GM12878 (cell line): Measurements from ENCODE around the gene COPS7A. TPM values are rescaled to one million over a fixed set of nuclear protein-coding genes. Genes with fewer than 3 reads are reported as not detected.
A peak's percentile ranks its signal among the peaks of the same experiment; 100 is the strongest.

Experiments used
- ATAC-seq: fragments of 200-7000 bp; cut with Tn5 transposase; 3 replicates; pipeline ENCODE4 v1.9.1; 2020; ENCODE audit warnings: mild to moderate bottlenecking, moderate library complexity
- BruUV-seq: library from RNA; stranded (reverse); fragments of 400-500 nt; replicated peaks from 2 replicates; lab custom pipeline; 2021; lab: Mats Ljungman, UMichigan
- CTCF ChIA-PET: fragments of 300-600 bp; sonication (Branson Sonifier 250); formaldehyde crosslinking; extraction: SDS; loops from one replicate; lab custom pipeline; 2021; ENCODE audit warnings: inconsistent platforms; lab: Yijun Ruan, JAX
- POLR2A ChIA-PET: fragments of 350-600 bp; formaldehyde crosslinking; extraction: SDS; loops from one replicate; lab custom pipeline; 2021; ENCODE audit warnings: inconsistent platforms; lab: Charles Lee
- RAD21 ChIA-PET: fragments of 300-600 bp; sonication (Branson Sonifier 250); formaldehyde crosslinking; loops from one replicate; lab custom pipeline; 2023; ENCODE audit warnings: antibody characterized with exemption; ENCODE audit not compliant: unreplicated experiment; lab: Charles Lee
- SMC1A ChIA-PET: fragments of 300-600 bp; sonication (Branson Sonifier 250); formaldehyde crosslinking; loops from one replicate; lab custom pipeline; 2023; ENCODE audit not compliant: unreplicated experiment, uncharacterized antibody; lab: Charles Lee
- DNase-seq: peaks from one replicate; pipeline ENCODE4 v3.0.0-alpha.2; 2011; ENCODE audit warnings: low read depth, low spot score
- FAIRE-seq: peaks from 3 replicates; lab custom pipeline; 2011; peaks lifted over from hg19 to GRCh38; lab: Jason Lieb, UNC
- H2AFZ ChIP-seq: 2 replicates; pipeline ENCODE4 v1.6.0; 2011; ENCODE audit warnings: low read depth, low read length, control low read depth; ENCODE audit not compliant: control insufficient read depth
- H3K27ac ChIP-seq: 2 replicates; pipeline ENCODE4 v1.5.1; 2011; ENCODE audit warnings: control low read depth; ENCODE audit not compliant: control insufficient read depth, insufficient read depth
- H3K27me3 ChIP-seq, 2 experiments: replicated peaks in 1 of 2; 2 replicates each; pipeline versions ENCODE4 v1.6.0 to v1.6.1; 2011; ENCODE audit warnings: low read length in 1 of 2; ENCODE audit not compliant: control insufficient read depth in 2 of 2, insufficient read depth in 2 of 2
- H3K36me3 ChIP-seq, 2 experiments: 2 replicates each; pipeline ENCODE4 v1.5.1; 2011; ENCODE audit warnings: low read length in 1 of 2; ENCODE audit not compliant: control insufficient read depth in 2 of 2, insufficient read depth in 2 of 2
- H3K4me1 ChIP-seq: 2 replicates; pipeline ENCODE4 v1.6.1; 2011; ENCODE audit warnings: mild to moderate bottlenecking, low read length, moderate library complexity, mixed read lengths; ENCODE audit not compliant: control insufficient read depth, insufficient read depth
- H3K4me2 ChIP-seq: 2 replicates; pipeline ENCODE4 v1.6.0; 2011; ENCODE audit warnings: control low read depth; ENCODE audit not compliant: control insufficient read depth, insufficient read depth
- H3K4me3 ChIP-seq: fragments of 200-600 bp; sonication (generic); 2 replicates; pipeline ENCODE4 v1.5.1; 2016
- H3K79me2 ChIP-seq: 2 replicates; pipeline ENCODE4 v1.6.0; 2011; ENCODE audit warnings: low read length; ENCODE audit not compliant: control insufficient read depth, insufficient read depth
- H3K9ac ChIP-seq: 2 replicates; pipeline ENCODE4 v1.8.0; 2011; ENCODE audit warnings: low read length, control low read depth, mixed read lengths; ENCODE audit not compliant: control insufficient read depth, insufficient read depth
- H3K9me3 ChIP-seq: replicated peaks from 3 replicates; pipeline ENCODE4 v1.5.1; 2011; ENCODE audit warnings: mild to moderate bottlenecking, low read length; ENCODE audit not compliant: control insufficient read depth, insufficient read depth
- H4K20me1 ChIP-seq: 2 replicates; pipeline ENCODE4 v1.6.0; 2011; ENCODE audit not compliant: control insufficient read depth, insufficient read depth
- BHLHE40 ChIP-seq, 2 experiments: fragments of 450-650 bp in 1 of 2; IDR thresholded peaks; 2 replicates each; pipeline ENCODE4 v1.6.1; 2011 to 2017; ENCODE audit warnings: low read depth in 2 of 2, borderline replicate concordance in 1 of 2, improper control_type of control experiment in 1 of 2, low read length in 1 of 2, mild to moderate bottlenecking in 1 of 2
- IKZF2 ChIP-seq, 2 experiments: fragments of 450-650 bp; IDR thresholded peaks; 2 replicates each; pipeline ENCODE4 v1.6.1; 2017; ENCODE audit warnings: mild to moderate bottlenecking in 2 of 2, moderate library complexity in 2 of 2
- IRF3 ChIP-seq: fragments of 450-650 bp; IDR thresholded peaks from 2 replicates; pipeline ENCODE4 v1.6.1; 2014; ENCODE audit warnings: mild to moderate bottlenecking
- NFYA ChIP-seq: IDR thresholded peaks from 2 replicates; pipeline ENCODE4 v1.6.1; 2011; ENCODE audit warnings: low read depth, mild to moderate bottlenecking, low read length, improper control_type of control experiment, borderline replicate concordance
- SUZ12 ChIP-seq: fragments of 200-600 bp; sonication (generic); IDR thresholded peaks from one replicate; pipeline ENCODE4 v1.6.1; 2018; ENCODE audit warnings: antibody characterized with exemption, mild to moderate bottlenecking; ENCODE audit not compliant: unreplicated experiment
- WGBS: methylation state at CpG from one replicate; pipeline ENCODE4 v1.1.6; 2016; ENCODE audit warnings: low lambda C conversion rate; ENCODE audit not compliant: insufficient replicate concordance, insufficient coverage; ENCODE audit errors: missing lambda C conversion rate; 5-methylcytosine and 5-hydroxymethylcytosine counted together
- in situ Hi-C: fragments of 300-500 bp; cut with MboI; formaldehyde crosslinking; loops from 9 replicates; pipeline ENCODE4 v1.14.3; 2018; ENCODE audit warnings: mixed read lengths
- intact Hi-C: fragments of 100-400 bp; cut with micrococcal nuclease; formaldehyde crosslinking; loops from one replicate; pipeline ENCODE4 v1.14.2; 2022; ENCODE audit not compliant: unreplicated experiment
- polyA plus RNA-seq, 11 experiments: library from polyadenylated mRNA; depleted of rRNA in 4 of 11; unstranded in 6 of 11; stranded (reverse) in 5 of 11; fragments of >200 nt; fragmentation: Nextera tagmentation in 4 of 11; fragmentation: Illumina TruSeq in 1 of 11; extraction: Ambion mirVana in 4 of 11; extraction: Trizol in 1 of 11; gene quantifications; 1 replicate in 1 of 11; 2 replicates in 10 of 11; pipeline versions ENCODE4 v1.2.1 to v1.2.3, GENCODE V29; 2011 to 2016; ENCODE audit warnings: inconsistent platforms in 2 of 11, missing spikeins in 2 of 11, low read depth in 1 of 11
- total RNA-seq, 4 experiments: library from RNA; depleted of rRNA in 3 of 4; stranded (reverse); fragments of >200 nt in 3 of 4; fragmentation: Illumina TruSeq in 1 of 4; extraction: Trizol in 1 of 4; gene quantifications; 2 replicates each; pipeline versions ENCODE4 v1.2.1 to v1.2.3, GENCODE V29; 2013 to 2021
- TF ChIP-seq, protein P1 (sequence below): IDR thresholded peaks from 2 replicates; pipeline ENCODE4 v1.6.1; 2012; ENCODE audit warnings: improper control_type of control experiment, low read depth, low read length; ENCODE audit not compliant: insufficient replicate concordance

COPS7A gene
- total and polyA plus RNA-seq, 10 of the 15 experiments (the other 5 are each of a cell fraction or from before 2014, with no cell fraction given): 25.7 to 74.0 (median 51.9) TPM

- TF ChIP-seq IKZF2 (IDR thresholded peaks at IDR 0.05) (no peak), SUZ12 (peak; percentile 62)
- Histone ChIP-seq H3K36me3 (no peaks in the 10 kb centered on the region), H3K27ac (no peak overlapping the region), H4K20me1 (no peaks in the 10 kb centered on the region), H3K4me1 (peaks cover 12% of the 10 kb centered on the region), H3K27me3 (peaks cover 15 to 21% of the 10 kb centered on the region in 2 experiments), H3K4me3 (no peak overlapping the region), H3K4me2 (peak overlapping the region; percentile 64), H3K9ac (no peak overlapping the region), H3K9me3 (no peaks in the 10 kb centered on the region), H2AFZ (peak overlapping the region; percentile 7; the same call in 1 of the 2 replicates), H3K79me2 (no peaks in the 10 kb centered on the region)
- ATAC-seq (no peak), FAIRE-seq (no peak), DNase-seq (no peak)
- 7% methylated on average over 30 of the region's 65 CpGs for WGBS
- BruUV-seq: no TSS peak
- RAD21 ChIA-PET: no interaction called here
- in situ Hi-C loops: no loop called here
- CTCF ChIA-PET: interaction anchor here (0.5 to 1.2 kb wide), 2 partner anchors 130 to 134 kb away, joined by 3 read pairs; no protein-coding TSS in a partner anchor
- POLR2A ChIA-PET: no interaction called here
- intact Hi-C loops: no loop called here
- SMC1A ChIA-PET: no interaction called here
Measured at GRCh38 chr12:6699989-6700645, 23.7 kb upstream of the COPS7A start.

- in situ Hi-C loops (no loop called here), intact Hi-C loops (no loop called here)
- Histone ChIP-seq H2AFZ (peak within 1 kb of the TSS; percentile 7; the same call in 1 of the 2 replicates), H3K4me2 (peak within 1 kb of the TSS; percentile 64), H3K36me3 (no peaks in the 10 kb centered on the region), H3K27ac (no peak within 1 kb of the TSS), H3K79me2 (no peaks in the 10 kb centered on the region), H3K9me3 (no peaks in the 10 kb centered on the region), H3K9ac (no peak within 1 kb of the TSS), H3K4me3 (no peak within 1 kb of the TSS), H4K20me1 (no peaks in the 10 kb centered on the region), H3K4me1 (peaks cover 12% of the 10 kb centered on the region), H3K27me3 (peaks cover 15 to 21% of the 10 kb centered on the region in 2 experiments)
- ChIA-PET SMC1A (no interaction called here), POLR2A (no interaction called here), CTCF (interaction anchor here (0.6 kb wide), 1 partner anchor 110 kb away, joined by 3 read pairs; no protein-coding TSS in a partner anchor), RAD21 (no interaction called here)
- no TSS peak for BruUV-seq
- FAIRE-seq: no peak
- no peak for DNase-seq
- TF ChIP-seq, protein P1, sequence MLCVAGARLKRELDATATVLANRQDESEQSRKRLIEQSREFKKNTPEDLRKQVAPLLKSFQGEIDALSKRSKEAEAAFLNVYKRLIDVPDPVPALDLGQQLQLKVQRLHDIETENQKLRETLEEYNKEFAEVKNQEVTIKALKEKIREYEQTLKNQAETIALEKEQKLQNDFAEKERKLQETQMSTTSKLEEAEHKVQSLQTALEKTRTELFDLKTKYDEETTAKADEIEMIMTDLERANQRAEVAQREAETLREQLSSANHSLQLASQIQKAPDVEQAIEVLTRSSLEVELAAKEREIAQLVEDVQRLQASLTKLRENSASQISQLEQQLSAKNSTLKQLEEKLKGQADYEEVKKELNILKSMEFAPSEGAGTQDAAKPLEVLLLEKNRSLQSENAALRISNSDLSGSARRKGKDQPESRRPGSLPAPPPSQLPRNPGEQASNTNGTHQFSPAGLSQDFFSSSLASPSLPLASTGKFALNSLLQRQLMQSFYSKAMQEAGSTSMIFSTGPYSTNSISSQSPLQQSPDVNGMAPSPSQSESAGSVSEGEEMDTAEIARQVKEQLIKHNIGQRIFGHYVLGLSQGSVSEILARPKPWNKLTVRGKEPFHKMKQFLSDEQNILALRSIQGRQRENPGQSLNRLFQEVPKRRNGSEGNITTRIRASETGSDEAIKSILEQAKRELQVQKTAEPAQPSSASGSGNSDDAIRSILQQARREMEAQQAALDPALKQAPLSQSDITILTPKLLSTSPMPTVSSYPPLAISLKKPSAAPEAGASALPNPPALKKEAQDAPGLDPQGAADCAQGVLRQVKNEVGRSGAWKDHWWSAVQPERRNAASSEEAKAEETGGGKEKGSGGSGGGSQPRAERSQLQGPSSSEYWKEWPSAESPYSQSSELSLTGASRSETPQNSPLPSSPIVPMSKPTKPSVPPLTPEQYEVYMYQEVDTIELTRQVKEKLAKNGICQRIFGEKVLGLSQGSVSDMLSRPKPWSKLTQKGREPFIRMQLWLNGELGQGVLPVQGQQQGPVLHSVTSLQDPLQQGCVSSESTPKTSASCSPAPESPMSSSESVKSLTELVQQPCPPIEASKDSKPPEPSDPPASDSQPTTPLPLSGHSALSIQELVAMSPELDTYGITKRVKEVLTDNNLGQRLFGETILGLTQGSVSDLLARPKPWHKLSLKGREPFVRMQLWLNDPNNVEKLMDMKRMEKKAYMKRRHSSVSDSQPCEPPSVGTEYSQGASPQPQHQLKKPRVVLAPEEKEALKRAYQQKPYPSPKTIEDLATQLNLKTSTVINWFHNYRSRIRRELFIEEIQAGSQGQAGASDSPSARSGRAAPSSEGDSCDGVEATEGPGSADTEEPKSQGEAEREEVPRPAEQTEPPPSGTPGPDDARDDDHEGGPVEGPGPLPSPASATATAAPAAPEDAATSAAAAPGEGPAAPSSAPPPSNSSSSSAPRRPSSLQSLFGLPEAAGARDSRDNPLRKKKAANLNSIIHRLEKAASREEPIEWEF: no peak
- no peak for TF ChIP-seq NFYA
- peak in 1 of 2 experiments; percentile 6; a peak in 1 of 4 replicates for TF ChIP-seq BHLHE40 (IDR thresholded peaks at IDR 0.05; ENCODE audit: borderline replicate concordance in 1 of 2, low read depth in 2 of 2, low read length in 1 of 2)
- TF ChIP-seq IRF3: no peak
- ATAC-seq: no peak
- WGBS: 26% methylated on average over 10 of the region's 43 CpGs
Measured at GRCh38 chr12:6700646-6701051, 23.2 kb upstream of the COPS7A start, which contains the start of gene PIANP. Gene PIANP (minus strand): TSS chr12:6700815. CDS start chr12:6698061, 2,754 bp downstream.
